ENCODE measurements around the gene TVP23C.

Gene TVP23C

DNA sequence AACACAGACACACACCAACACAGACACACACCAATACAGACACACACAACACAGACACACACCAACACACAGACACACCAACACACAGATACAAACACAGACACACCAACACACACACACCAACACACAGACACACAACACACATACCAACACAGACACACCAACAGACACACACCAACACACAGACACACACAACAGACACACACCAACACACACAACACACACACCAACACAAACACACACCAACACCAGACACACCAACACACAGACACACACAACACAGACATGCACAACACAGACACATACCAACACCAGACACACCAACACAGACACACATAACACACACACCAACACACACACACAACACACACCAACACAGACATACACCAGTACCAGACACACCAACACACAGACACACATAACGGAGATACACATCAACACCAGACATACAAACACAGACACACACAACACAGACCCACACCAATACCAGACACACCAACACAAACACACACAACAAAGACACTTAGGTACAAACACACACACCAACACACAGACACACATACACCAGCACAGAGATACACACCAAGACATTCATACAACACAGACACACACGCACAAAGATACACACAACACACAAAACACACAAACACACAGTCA, 98.1 kb downstream of the TVP23C start:
- no peak for ATAC-seq
- TF ChIP-seq PPARA (CRISPR knock-in tag; IDR thresholded peaks at IDR 0.05; ENCODE audit: borderline replicate concordance) (no peak), TOX (CRISPR knock-in tag; IDR thresholded peaks at IDR 0.05; ENCODE audit: borderline replicate concordance) (no peak), GLIS3 (CRISPR knock-in tag; IDR thresholded peaks at IDR 0.05) (no peak), ZC3H10 (CRISPR knock-in tag; IDR thresholded peaks at IDR 0.05) (no peak), ZFP3 (CRISPR knock-in tag; IDR thresholded peaks at IDR 0.05) (no peak), ISL1 (CRISPR knock-in tag; IDR thresholded peaks at IDR 0.05) (no peak), BACH2 (CRISPR knock-in tag; IDR thresholded peaks at IDR 0.05; ENCODE audit: borderline replicate concordance) (no peak), ZFP30 (CRISPR knock-in tag; IDR thresholded peaks at IDR 0.05) (no peak), CREB5 (CRISPR knock-in tag; IDR thresholded peaks at IDR 0.05; ENCODE audit: low read depth) (no peak), ZNF8 (CRISPR knock-in tag; IDR thresholded peaks at IDR 0.05) (no peak), CSDC2 (CRISPR knock-in tag; IDR thresholded peaks at IDR 0.05) (no peak), ARNTL (CRISPR knock-in tag; IDR thresholded peaks at IDR 0.05; ENCODE audit: borderline replicate concordance, low read depth) (no peak), RARB (CRISPR knock-in tag; IDR thresholded peaks at IDR 0.05) (no peak), ZNF565 (CRISPR knock-in tag; conservative IDR thresholded peaks at IDR 0.05; ENCODE audit: low read depth) (no peak), ESRRG (CRISPR knock-in tag; IDR thresholded peaks at IDR 0.05) (no peak), TCF4 (CRISPR knock-in tag; IDR thresholded peaks at IDR 0.05; ENCODE audit: borderline replicate concordance) (no peak)
- TF ChIP-seq, protein P1, sequence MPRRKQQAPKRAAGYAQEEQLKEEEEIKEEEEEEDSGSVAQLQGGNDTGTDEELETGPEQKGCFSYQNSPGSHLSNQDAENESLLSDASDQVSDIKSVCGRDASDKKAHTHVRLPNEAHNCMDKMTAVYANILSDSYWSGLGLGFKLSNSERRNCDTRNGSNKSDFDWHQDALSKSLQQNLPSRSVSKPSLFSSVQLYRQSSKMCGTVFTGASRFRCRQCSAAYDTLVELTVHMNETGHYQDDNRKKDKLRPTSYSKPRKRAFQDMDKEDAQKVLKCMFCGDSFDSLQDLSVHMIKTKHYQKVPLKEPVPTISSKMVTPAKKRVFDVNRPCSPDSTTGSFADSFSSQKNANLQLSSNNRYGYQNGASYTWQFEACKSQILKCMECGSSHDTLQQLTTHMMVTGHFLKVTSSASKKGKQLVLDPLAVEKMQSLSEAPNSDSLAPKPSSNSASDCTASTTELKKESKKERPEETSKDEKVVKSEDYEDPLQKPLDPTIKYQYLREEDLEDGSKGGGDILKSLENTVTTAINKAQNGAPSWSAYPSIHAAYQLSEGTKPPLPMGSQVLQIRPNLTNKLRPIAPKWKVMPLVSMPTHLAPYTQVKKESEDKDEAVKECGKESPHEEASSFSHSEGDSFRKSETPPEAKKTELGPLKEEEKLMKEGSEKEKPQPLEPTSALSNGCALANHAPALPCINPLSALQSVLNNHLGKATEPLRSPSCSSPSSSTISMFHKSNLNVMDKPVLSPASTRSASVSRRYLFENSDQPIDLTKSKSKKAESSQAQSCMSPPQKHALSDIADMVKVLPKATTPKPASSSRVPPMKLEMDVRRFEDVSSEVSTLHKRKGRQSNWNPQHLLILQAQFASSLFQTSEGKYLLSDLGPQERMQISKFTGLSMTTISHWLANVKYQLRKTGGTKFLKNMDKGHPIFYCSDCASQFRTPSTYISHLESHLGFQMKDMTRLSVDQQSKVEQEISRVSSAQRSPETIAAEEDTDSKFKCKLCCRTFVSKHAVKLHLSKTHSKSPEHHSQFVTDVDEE (CRISPR knock-in tag; IDR thresholded peaks at IDR 0.05) = no peak
- TF ChIP-seq, protein P2, sequence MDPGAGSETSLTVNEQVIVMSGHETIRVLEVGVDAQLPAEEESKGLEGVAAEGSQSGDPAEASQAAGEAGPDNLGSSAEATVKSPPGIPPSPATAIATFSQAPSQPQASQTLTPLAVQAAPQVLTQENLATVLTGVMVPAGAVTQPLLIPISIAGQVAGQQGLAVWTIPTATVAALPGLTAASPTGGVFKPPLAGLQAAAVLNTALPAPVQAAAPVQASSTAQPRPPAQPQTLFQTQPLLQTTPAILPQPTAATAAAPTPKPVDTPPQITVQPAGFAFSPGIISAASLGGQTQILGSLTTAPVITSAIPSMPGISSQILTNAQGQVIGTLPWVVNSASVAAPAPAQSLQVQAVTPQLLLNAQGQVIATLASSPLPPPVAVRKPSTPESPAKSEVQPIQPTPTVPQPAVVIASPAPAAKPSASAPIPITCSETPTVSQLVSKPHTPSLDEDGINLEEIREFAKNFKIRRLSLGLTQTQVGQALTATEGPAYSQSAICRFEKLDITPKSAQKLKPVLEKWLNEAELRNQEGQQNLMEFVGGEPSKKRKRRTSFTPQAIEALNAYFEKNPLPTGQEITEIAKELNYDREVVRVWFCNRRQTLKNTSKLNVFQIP (CRISPR knock-in tag; IDR thresholded peaks at IDR 0.05; ENCODE audit: borderline replicate concordance, low read depth) = no peak
- TF ChIP-seq, protein P3, sequence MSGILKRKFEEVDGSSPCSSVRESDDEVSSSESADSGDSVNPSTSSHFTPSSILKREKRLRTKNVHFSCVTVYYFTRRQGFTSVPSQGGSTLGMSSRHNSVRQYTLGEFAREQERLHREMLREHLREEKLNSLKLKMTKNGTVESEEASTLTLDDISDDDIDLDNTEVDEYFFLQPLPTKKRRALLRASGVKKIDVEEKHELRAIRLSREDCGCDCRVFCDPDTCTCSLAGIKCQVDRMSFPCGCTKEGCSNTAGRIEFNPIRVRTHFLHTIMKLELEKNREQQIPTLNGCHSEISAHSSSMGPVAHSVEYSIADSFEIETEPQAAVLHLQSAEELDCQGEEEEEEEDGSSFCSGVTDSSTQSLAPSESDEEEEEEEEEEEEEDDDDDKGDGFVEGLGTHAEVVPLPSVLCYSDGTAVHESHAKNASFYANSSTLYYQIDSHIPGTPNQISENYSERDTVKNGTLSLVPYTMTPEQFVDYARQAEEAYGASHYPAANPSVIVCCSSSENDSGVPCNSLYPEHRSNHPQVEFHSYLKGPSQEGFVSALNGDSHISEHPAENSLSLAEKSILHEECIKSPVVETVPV (CRISPR knock-in tag; IDR thresholded peaks at IDR 0.05) = no peak

DNA sequence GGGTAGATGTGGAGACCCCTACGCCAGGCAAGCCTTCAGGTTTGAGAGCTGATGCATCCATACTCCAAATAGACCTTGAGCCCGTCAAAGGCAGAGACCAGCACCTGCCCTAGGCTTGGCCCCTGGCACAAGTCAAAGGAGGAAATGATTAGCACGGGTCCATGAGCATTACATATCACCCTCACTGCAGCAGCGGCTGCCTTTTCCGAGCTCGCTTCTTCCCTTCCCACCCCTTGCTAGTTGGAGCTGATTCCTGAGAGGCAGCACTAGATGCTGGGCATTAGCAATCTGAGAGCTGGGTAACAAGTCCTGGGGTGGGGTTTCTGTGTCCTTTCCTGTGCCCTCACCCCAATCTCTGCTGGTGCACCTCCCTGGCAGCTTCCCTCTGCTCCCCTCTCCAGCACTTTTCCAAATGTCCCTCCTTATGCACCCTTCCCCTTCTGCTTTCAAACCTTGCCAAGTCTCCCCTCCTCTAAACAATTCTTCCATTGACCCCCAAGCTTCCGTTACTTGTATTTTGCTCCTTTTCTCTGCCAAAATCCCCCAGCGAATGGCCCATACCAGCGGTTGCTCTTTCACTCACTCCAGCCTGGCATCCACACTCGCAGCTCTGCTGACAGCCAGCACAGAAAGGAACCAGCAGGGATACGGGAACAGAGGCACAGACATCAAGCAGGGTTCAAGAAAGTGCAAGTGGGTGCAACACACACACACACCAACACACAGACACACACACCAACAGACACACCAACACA, 98.9 kb downstream of the TVP23C start:
- no peak; the same call in none of the 3 replicates for ATAC-seq
- TF ChIP-seq ESRRG (CRISPR knock-in tag; IDR thresholded peaks at IDR 0.05) (no peak), OSR1 (CRISPR knock-in tag; IDR thresholded peaks at IDR 0.05) (no peak), ZFP30 (CRISPR knock-in tag; IDR thresholded peaks at IDR 0.05) (no peak), ZC3H10 (CRISPR knock-in tag; IDR thresholded peaks at IDR 0.05) (no peak), ZNF70 (CRISPR knock-in tag; IDR thresholded peaks at IDR 0.05) (no peak), TCF4 (CRISPR knock-in tag; IDR thresholded peaks at IDR 0.05; ENCODE audit: borderline replicate concordance) (no peak), SNAI2 (CRISPR knock-in tag; IDR thresholded peaks at IDR 0.05) (no peak), CREB5 (CRISPR knock-in tag; IDR thresholded peaks at IDR 0.05; ENCODE audit: low read depth) (no peak), ZNF565 (CRISPR knock-in tag; conservative IDR thresholded peaks at IDR 0.05; ENCODE audit: low read depth) (no peak), PATZ1 (CRISPR knock-in tag; IDR thresholded peaks at IDR 0.05; ENCODE audit: borderline replicate concordance) (no peak), TOX (CRISPR knock-in tag; IDR thresholded peaks at IDR 0.05; ENCODE audit: borderline replicate concordance) (no peak), PPARA (CRISPR knock-in tag; IDR thresholded peaks at IDR 0.05; ENCODE audit: borderline replicate concordance) (no peak), ARNTL (CRISPR knock-in tag; IDR thresholded peaks at IDR 0.05; ENCODE audit: borderline replicate concordance, low read depth) (no peak), BACH2 (CRISPR knock-in tag; IDR thresholded peaks at IDR 0.05; ENCODE audit: borderline replicate concordance) (no peak)
- TF ChIP-seq, protein P3 (CRISPR knock-in tag; IDR thresholded peaks at IDR 0.05) = no peak

All from SK-N-SH treated with all-trans-retinoic acid at 6 μM for 48 hours (cell line).